G401 (cell line): Measurements from ENCODE around the gene DOCK1. TPM values are rescaled to one million over a fixed set of nuclear protein-coding genes. Genes with fewer than 3 reads are reported as not detected.
A peak's percentile ranks its signal among the peaks of the same experiment; 100 is the strongest.
"Not testable (repeated sequence)": the region's sequence is repeated elsewhere in the genome, so short reads cannot be mapped to it uniquely, and the experiment has no call there.

Source experiments
- DNase-seq: peaks from one replicate; pipeline ENCODE4 v3.0.0-alpha.2; 2015; ENCODE audit warnings: low spot score
- in situ Hi-C: cut with HindIII; loops from 2 replicates; pipeline ENCODE4 v1.10.0; 2016; ENCODE audit warnings: low sequenced_read_pairs, mixed read lengths
- total RNA-seq: library from RNA; depleted of rRNA; stranded (reverse); fragments of >200 nt; shearing (Covaris generic); gene quantifications from 2 replicates; pipeline ENCODE4 v1.2.3, GENCODE V29; 2014

The DOCK1 gene
- total RNA-seq, 1 experiment from 2014 or later: 36.6 TPM

GRCh38 chr10:126898460-126898859, 6.8 kb upstream of the DOCK1 start:
- in situ Hi-C loops: no loop called here

GRCh38 chr10:126899529-126899928, 5.7 kb upstream of the DOCK1 start:
- in situ Hi-C loops, DNase-seq: not testable (repeated sequence)

More at GRCh38 chr10:126898460-126898859, 6.8 kb upstream of the DOCK1 start:
- DNase-seq: no peak

- in situ Hi-C loops: no loop called here
- DNase-seq: no peak
Measured at GRCh38 chr10:126902157-126902556, 3.1 kb upstream of the DOCK1 start.

GRCh38 chr10:126903656-126904360, 1.4 kb upstream of the DOCK1 start:
- DNase-seq: no peak
- in situ Hi-C loops: no loop called here

- no peak for DNase-seq
- in situ Hi-C loops: no loop called here
Measured at GRCh38 chr10:126904516-126904817, 761 bp upstream of the DOCK1 start.

- in situ Hi-C loops: no loop called here
- no peak for DNase-seq
Measured at GRCh38 chr10:126905776-126906703, 812 bp downstream of the DOCK1 start.

- DNase-seq: no peak
- in situ Hi-C loops: no loop called here
Measured at GRCh38 chr10:126906704-126907422, 1.6 kb downstream of the DOCK1 start.

- in situ Hi-C loops: no loop called here
- DNase-seq: no peak
Measured at GRCh38 chr10:126907423-126907970, 2.3 kb downstream of the DOCK1 start.

- in situ Hi-C loops: no loop called here
- no peak for DNase-seq
Measured at GRCh38 chr10:126908225-126908624, 3.0 kb downstream of the DOCK1 start.

GRCh38 chr10:126908729-126909128, 3.5 kb downstream of the DOCK1 start:
- DNase-seq: no peak

GRCh38 chr10:126909147-126909546, 3.9 kb downstream of the DOCK1 start:
- no peak for DNase-seq

More at GRCh38 chr10:126908729-126909128, 3.5 kb downstream of the DOCK1 start:
- in situ Hi-C loops: no loop called here

GRCh38 chr10:126910196-126910595, 5.0 kb downstream of the DOCK1 start:
- DNase-seq: no peak
- in situ Hi-C loops: no loop called here

More at GRCh38 chr10:126909147-126909546, 3.9 kb downstream of the DOCK1 start:
- in situ Hi-C loops: no loop called here

- in situ Hi-C loops: no loop called here
- no peak for DNase-seq
Measured at GRCh38 chr10:126910798-126911197, 5.6 kb downstream of the DOCK1 start.

- in situ Hi-C loops: no loop called here
- no peak for DNase-seq
Measured at GRCh38 chr10:126911301-126911700, 6.1 kb downstream of the DOCK1 start.

- DNase-seq: no peak
- in situ Hi-C loops: no loop called here
Measured at GRCh38 chr10:126913316-126913715, 8.1 kb downstream of the DOCK1 start.

GRCh38 chr10:126914561-126914960, 9.3 kb downstream of the DOCK1 start:
- in situ Hi-C loops: no loop called here
- no peak for DNase-seq

GRCh38 chr10:126916952-126917351, 11.7 kb downstream of the DOCK1 start:
- in situ Hi-C loops, DNase-seq: not testable (repeated sequence)

- in situ Hi-C loops: no loop called here
- DNase-seq: peak; percentile 8
Measured at GRCh38 chr10:126917375-126917774, 12.1 kb downstream of the DOCK1 start.
